Right atrium auricular region (tissue), 2 donors: ENCODE results near the gene CD300H. TPM values are rescaled to one million over a fixed set of nuclear protein-coding genes. Genes with fewer than 3 reads are reported as not detected.

ENCODE experiments used
- DNase-seq: peaks from one replicate; pipeline ENCODE4 v3.0.0-alpha.2; 2019; ENCODE audit warnings: low spot score
- H3K27ac ChIP-seq, 2 donors: fragments of 200-600 bp; sonication (generic); 1 replicate in 1 of 2; 2 replicates in 1 of 2; pipeline ENCODE4 v1.5.1; 2016 to 2019
- H3K27me3 ChIP-seq, 2 donors: fragments of 200-600 bp; sonication (generic); one replicate each; pipeline versions ENCODE4 v1.5.1 to v1.6.0; 2017 to 2019
- H3K36me3 ChIP-seq: fragments of 200-600 bp; sonication (generic); one replicate; pipeline ENCODE4 v1.5.1; 2016
- H3K4me1 ChIP-seq, 2 donors: fragments of 200-600 bp; sonication (generic); one replicate each; pipeline versions ENCODE4 v1.5.1 to v1.6.0; 2017 to 2019
- H3K4me3 ChIP-seq, 2 donors: fragments of 200-600 bp; sonication (generic); 1 replicate in 1 of 2; 2 replicates in 1 of 2; pipeline ENCODE4 v1.5.1; 2017 to 2019; ENCODE audit warnings: mild to moderate bottlenecking in 1 of 2, moderate library complexity in 1 of 2
- H3K9me3 ChIP-seq, 2 donors: fragments of 200-600 bp; sonication (generic); one replicate each; pipeline ENCODE4 v1.5.1; 2019
- CTCF ChIP-seq, 2 donors: fragments of 200-600 bp; sonication (generic); IDR thresholded peaks; one replicate each; pipeline ENCODE4 v1.5.1; 2019; ENCODE audit warnings: antibody characterized with exemption in 2 of 2
- total RNA-seq, 2 donors: library from RNA; depleted of rRNA; stranded (reverse); fragments of >200 nt; gene quantifications; one replicate each; pipeline ENCODE4 v1.1.0, GENCODE V29; 2016

CD300H gene
- total RNA-seq, 2 donors from 2014 or later = not detected

- no peak for TF ChIP-seq CTCF (IDR thresholded peaks at IDR 0.05)
- Histone ChIP-seq H3K27ac (no peak within 1 kb of the TSS), H3K27me3 (no peaks in the 10 kb centered on the region), H3K36me3 (no peaks in the 10 kb centered on the region), H3K4me3 (no peak within 1 kb of the TSS), H3K4me1 (no peaks in the 10 kb centered on the region), H3K9me3 (peaks cover 0 to 10% of the 10 kb centered on the region in 2 donors)
- DNase-seq = peak; percentile 54
Measured at GRCh38 chr17:74531231-74531761, 36.0 kb downstream of the CD300H start, which contains the start of gene CD300LB. Gene CD300LB (minus strand): TSS chr17:74531475. CDS start chr17:74531350, 125 bp downstream.

- no peak overlapping the region for H3K4me3 ChIP-seq
- H3K4me1 ChIP-seq = no peaks in the 10 kb centered on the region
- no peak overlapping the region for H3K27ac ChIP-seq
- no peaks in the 10 kb centered on the region for H3K27me3 ChIP-seq
- H3K36me3 ChIP-seq = no peaks in the 10 kb centered on the region
- DNase-seq = peak; percentile 32
- TF ChIP-seq CTCF (IDR thresholded peaks at IDR 0.05) = no peak
- H3K9me3 ChIP-seq = peaks cover 0 to 8% of the 10 kb centered on the region in 2 donors
Measured at GRCh38 chr17:74530831-74531150, 36.5 kb downstream of the CD300H start.

GRCh38 chr17:74529243-74529642 lies 38.1 kb downstream of the CD300H start:
- H3K4me1 ChIP-seq = no peaks in the 10 kb centered on the region
- H3K9me3 ChIP-seq = no peaks in the 10 kb centered on the region
- H3K36me3 ChIP-seq = no peaks in the 10 kb centered on the region
- no peak overlapping the region for H3K27ac ChIP-seq
- H3K27me3 ChIP-seq = no peaks in the 10 kb centered on the region
- TF ChIP-seq CTCF (IDR thresholded peaks at IDR 0.05) = no peak
- DNase-seq = peak; percentile 48
- no peak overlapping the region for H3K4me3 ChIP-seq

- H3K9me3 ChIP-seq = no peaks in the 10 kb centered on the region
- H3K36me3 ChIP-seq = no peaks in the 10 kb centered on the region
- TF ChIP-seq CTCF (IDR thresholded peaks at IDR 0.05) = no peak
- no peaks in the 10 kb centered on the region for H3K4me1 ChIP-seq
- no peaks in the 10 kb centered on the region for H3K27me3 ChIP-seq
- peak; percentile 59 for DNase-seq
- H3K4me3 ChIP-seq = no peak overlapping the region
- H3K27ac ChIP-seq = no peak overlapping the region
Measured at GRCh38 chr17:74528491-74529199, 38.7 kb downstream of the CD300H start.

GRCh38 chr17:74527756-74528155 lies 39.6 kb downstream of the CD300H start:
- H3K4me3 ChIP-seq = no peak overlapping the region
- H3K27ac ChIP-seq = no peak overlapping the region
- peak; percentile 34 for DNase-seq

More at GRCh38 chr17:74527756-74528155, 39.6 kb downstream of the CD300H start:
- TF ChIP-seq CTCF (IDR thresholded peaks at IDR 0.05) = no peak
- H3K36me3 ChIP-seq = no peaks in the 10 kb centered on the region
- no peaks in the 10 kb centered on the region for H3K9me3 ChIP-seq
- H3K4me1 ChIP-seq = no peaks in the 10 kb centered on the region
- no peaks in the 10 kb centered on the region for H3K27me3 ChIP-seq
